SU-DHL-6 (cell line): Measurements from ENCODE around the gene MUC6.

Source experiments
- H2AFZ ChIP-seq: fragments of 200-600 bp; sonication (generic); 2 replicates; pipeline ENCODE4 v1.6.1; 2014; ENCODE audit warnings: low read depth, mild to moderate bottlenecking, moderate library complexity, mixed read lengths, antibody characterized with exemption, low read length; ENCODE audit not compliant: severe bottlenecking
- H3F3A ChIP-seq: fragments of 200-600 bp; shearing (Covaris generic); 2 replicates; pipeline ENCODE4 v1.6.0; 2016; ENCODE audit warnings: antibody characterized with exemption, mild to moderate bottlenecking; ENCODE audit not compliant: insufficient read depth
- H3K27ac ChIP-seq: fragments of 200-600 bp; sonication (generic); 2 replicates; pipeline ENCODE4 v1.5.1; 2016; ENCODE audit warnings: low read depth, mild to moderate bottlenecking, low read length, moderate library complexity, mixed read lengths
- H3K27me3 ChIP-seq: fragments of 200-600 bp; sonication (generic), shearing (Covaris generic); 2 replicates; pipeline ENCODE4 v1.6.0; 2014; ENCODE audit warnings: mild to moderate bottlenecking, low read length
- H3K36me3 ChIP-seq: fragments of 200-600 bp; sonication (generic); 2 replicates; pipeline ENCODE4 v1.6.1; 2014; ENCODE audit warnings: mild to moderate bottlenecking, low read length, mixed read lengths
- H3K4me2 ChIP-seq: fragments of 300-600, 200-600 bp; shearing (Covaris generic), sonication (generic); 2 replicates; pipeline ENCODE4 v1.6.0; 2014; ENCODE audit warnings: low read length, low read depth, mild to moderate bottlenecking; ENCODE audit not compliant: poor library complexity, severe bottlenecking
- H3K4me3 ChIP-seq: fragments of 200-600 bp; sonication (generic); 2 replicates; pipeline ENCODE4 v1.5.1; 2014; ENCODE audit warnings: antibody characterized with exemption, low read length, mild to moderate bottlenecking, mixed read lengths; ENCODE audit not compliant: insufficient read depth, poor library complexity, severe bottlenecking
- H3K79me2 ChIP-seq: fragments of 200-600 bp; sonication (generic); 2 replicates; pipeline ENCODE4 v1.6.1; 2014; ENCODE audit warnings: mild to moderate bottlenecking, low read length, moderate library complexity; ENCODE audit not compliant: insufficient read depth
- H3K9ac ChIP-seq: fragments of 200-600 bp; sonication (generic); 2 replicates; pipeline ENCODE4 v1.7.0; 2014; ENCODE audit warnings: mild to moderate bottlenecking, low read length
- H3K9me2 ChIP-seq: fragments of 200-600 bp; sonication (generic); replicated peaks from 2 replicates; pipeline ENCODE4 v1.6.1; 2014; ENCODE audit warnings: low read length; ENCODE audit not compliant: insufficient read depth
- H3K9me3 ChIP-seq: fragments of 200-600 bp; sonication (generic); 2 replicates; pipeline ENCODE4 v1.6.1; 2014; ENCODE audit warnings: low read length, mixed read lengths; ENCODE audit not compliant: insufficient read depth
- H4K20me1 ChIP-seq: fragments of 200-600 bp; sonication (generic); 2 replicates; pipeline ENCODE4 v1.6.1; 2014; ENCODE audit warnings: low read depth, mild to moderate bottlenecking, antibody characterized with exemption, low read length, moderate library complexity, mixed read lengths
- CTCF ChIP-seq: fragments of 200-600 bp; sonication (generic); IDR thresholded peaks from one replicate; pipeline ENCODE4 v1.5.1; 2017; ENCODE audit warnings: antibody characterized with exemption, mild to moderate bottlenecking, low read length, moderate library complexity; ENCODE audit not compliant: insufficient read depth, poor library complexity, severe bottlenecking
- EZH2phosphoT487 ChIP-seq: fragments of 200-600 bp; sonication (generic), shearing (Covaris generic); conservative IDR thresholded peaks from 2 replicates; pipeline ENCODE4 v1.6.1; 2018; ENCODE audit warnings: mild to moderate bottlenecking, antibody characterized with exemption, low read length, moderate library complexity, mixed read lengths

Gene MUC6

GRCh38 chr11:1026641-1027482 lies 9.7 kb downstream of the MUC6 start:
- no peaks in the 10 kb centered on the region for H4K20me1 ChIP-seq
- no peak overlapping the region for H3K27ac ChIP-seq
- H3K9me2 ChIP-seq = no peaks in the 10 kb centered on the region
- no peaks in the 10 kb centered on the region for H3K36me3 ChIP-seq
- no peaks in the 10 kb centered on the region for H3K27me3 ChIP-seq
- no peaks in the 10 kb centered on the region for H3K9me3 ChIP-seq
- H3K4me3 ChIP-seq = no peak overlapping the region
- no peak overlapping the region for H2AFZ ChIP-seq
- H3K79me2 ChIP-seq = no peaks in the 10 kb centered on the region
- TF ChIP-seq EZH2phosphoT487 (no peak), CTCF (no peak)
- H3F3A ChIP-seq = no peaks in the 10 kb centered on the region
- H3K9ac ChIP-seq = no peak overlapping the region
- H3K4me2 ChIP-seq = no peak overlapping the region

- H4K20me1 ChIP-seq = no peaks in the 10 kb centered on the region
- no peak overlapping the region for H3K4me2 ChIP-seq
- no peaks in the 10 kb centered on the region for H3F3A ChIP-seq
- H3K27me3 ChIP-seq = no peaks in the 10 kb centered on the region
- no peaks in the 10 kb centered on the region for H3K36me3 ChIP-seq
- no peaks in the 10 kb centered on the region for H3K9me3 ChIP-seq
- no peaks in the 10 kb centered on the region for H3K79me2 ChIP-seq
- H3K9me2 ChIP-seq = no peaks in the 10 kb centered on the region
- no peak for TF ChIP-seq CTCF
- TF ChIP-seq EZH2phosphoT487 = no peak
- H2AFZ ChIP-seq = no peak overlapping the region
- no peak overlapping the region for H3K4me3 ChIP-seq
- no peak overlapping the region for H3K9ac ChIP-seq
- H3K27ac ChIP-seq = no peak overlapping the region
These were observed 10.4 kb downstream of the MUC6 start for GRCh38 chr11:1026163-1026450.

- TF ChIP-seq EZH2phosphoT487 (no peak), CTCF (no peak)
- no peaks in the 10 kb centered on the region for H3K9me3 ChIP-seq
- no peak overlapping the region for H3K9ac ChIP-seq
- no peaks in the 10 kb centered on the region for H3K79me2 ChIP-seq
- no peak overlapping the region for H3K27ac ChIP-seq
- no peaks in the 10 kb centered on the region for H3K36me3 ChIP-seq
- no peak overlapping the region for H2AFZ ChIP-seq
- no peak overlapping the region for H3K4me2 ChIP-seq
- H3F3A ChIP-seq = no peaks in the 10 kb centered on the region
- no peak overlapping the region for H3K4me3 ChIP-seq
- no peaks in the 10 kb centered on the region for H3K27me3 ChIP-seq
- H3K9me2 ChIP-seq = no peaks in the 10 kb centered on the region
- H4K20me1 ChIP-seq = no peaks in the 10 kb centered on the region
These were observed 10.9 kb downstream of the MUC6 start for GRCh38 chr11:1025410-1026162.
